ENCODE data around the gene SURF4.
A peak's percentile ranks its signal among the peaks of the same experiment; 100 is the strongest.

Gene SURF4

DNA sequence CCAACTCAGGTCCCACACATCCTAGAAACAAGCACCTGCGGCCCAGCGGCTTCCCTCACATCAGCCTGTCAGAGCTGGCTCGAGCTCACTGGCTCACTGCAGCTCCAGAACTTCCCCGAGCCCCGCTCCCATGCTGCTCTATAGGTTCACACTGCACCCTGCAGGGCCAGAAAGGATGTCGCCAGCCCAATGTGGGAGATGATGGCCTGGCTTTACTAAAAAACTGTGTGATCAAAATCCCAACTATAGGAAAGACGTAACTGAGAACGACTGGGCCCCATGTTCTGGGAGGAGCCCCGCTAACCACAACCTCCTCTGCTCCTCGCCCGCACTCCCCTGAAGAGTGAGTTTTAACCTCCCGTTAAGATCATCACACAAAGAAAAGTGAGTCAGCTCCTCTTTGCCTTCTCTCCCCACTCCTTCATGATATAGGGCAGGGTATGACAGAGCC is 4.6 kb downstream of the SURF4 start:
- DNase-seq, result no peak

DNA sequence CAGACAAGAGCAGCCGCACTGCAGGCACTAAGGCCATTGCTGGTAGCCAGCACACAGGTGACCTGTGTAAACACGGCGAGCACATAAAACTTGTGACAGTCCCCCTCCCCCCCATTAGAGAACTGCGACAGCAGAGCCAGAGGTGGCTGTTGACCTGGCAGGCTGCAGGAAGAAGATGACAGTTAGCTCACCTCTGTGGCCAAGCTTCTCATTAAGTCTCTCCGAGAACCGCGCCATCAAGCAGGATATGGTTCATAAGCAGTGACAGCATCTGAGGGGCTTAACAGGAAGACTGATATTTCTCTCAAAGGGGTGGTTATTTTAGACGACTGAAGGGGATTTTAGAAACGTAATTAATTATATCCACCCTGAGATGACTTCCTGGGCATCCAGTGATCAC is 5.2 kb downstream of the SURF4 start:
- DNase-seq, result no peak

DNA sequence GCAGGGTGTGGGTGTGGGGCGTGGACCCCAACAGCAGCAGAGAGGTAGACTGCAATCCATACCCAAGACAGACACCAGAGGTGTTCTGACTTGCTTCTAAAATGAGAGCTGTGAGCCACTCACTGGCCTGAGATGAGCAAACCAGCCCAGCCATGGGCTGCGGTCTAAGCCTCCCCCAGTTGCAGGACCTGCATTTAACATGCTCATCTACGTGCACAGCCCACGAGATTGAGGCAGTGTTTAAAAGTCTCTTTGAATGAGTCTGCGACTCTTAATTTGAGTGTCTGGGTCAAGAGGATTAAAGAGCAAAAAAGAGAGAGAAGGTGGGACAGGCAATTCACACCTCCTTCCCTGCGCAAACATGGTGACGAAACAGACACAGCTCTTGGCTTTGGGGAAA is 5.9 kb downstream of the SURF4 start:
- no peak for DNase-seq

DNA sequence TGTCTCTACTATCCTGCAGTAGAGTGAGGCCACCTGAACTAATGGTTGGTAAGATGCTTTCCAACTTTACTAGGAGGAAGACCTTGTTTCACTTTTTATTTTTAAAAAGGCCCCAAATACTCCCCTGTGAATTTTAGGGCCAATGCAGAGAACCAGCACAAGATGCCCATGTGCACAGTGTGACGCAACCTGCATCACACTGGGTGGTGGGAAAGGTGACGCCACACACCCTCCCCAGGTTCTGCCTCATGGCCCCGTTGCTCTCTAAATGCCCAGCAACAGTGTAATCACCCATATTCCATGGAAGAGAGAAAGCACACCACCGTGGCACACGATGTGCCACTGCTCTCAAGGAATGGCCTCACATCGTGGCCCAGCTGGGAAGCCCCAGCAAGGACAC is 6.4 kb downstream of the SURF4 start:
- no peak for DNase-seq

DNA sequence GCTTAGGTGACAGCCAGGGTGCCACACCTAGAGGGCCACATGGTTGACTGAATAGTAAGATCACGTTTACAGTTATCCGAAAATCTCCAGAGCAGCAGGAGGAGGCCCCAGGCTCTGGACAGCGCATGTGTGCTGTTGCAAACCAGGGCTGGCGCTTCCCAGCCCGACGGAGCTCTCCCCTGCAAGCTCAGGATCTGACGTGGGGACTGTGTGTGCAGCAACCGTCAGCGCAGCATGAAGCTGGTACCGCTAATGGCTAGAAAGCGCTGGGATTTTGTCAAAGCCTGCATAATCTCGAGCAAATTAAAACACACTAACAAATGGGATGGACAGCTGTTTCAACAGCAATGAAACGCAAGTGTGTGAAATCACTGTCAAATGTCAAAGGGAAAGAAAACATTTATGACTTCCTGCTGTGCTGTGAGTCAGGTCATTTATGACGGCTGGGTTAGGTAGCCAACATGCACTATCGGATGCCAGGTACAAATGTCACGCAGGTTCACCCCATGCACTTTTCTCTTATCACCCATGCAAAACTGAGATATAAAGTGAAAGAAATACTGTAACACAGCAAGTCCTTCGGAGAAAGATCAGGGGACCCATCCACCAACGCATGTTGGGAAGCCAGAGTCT is 7.5 kb downstream of the SURF4 start:
- no peak for DNase-seq

DNA sequence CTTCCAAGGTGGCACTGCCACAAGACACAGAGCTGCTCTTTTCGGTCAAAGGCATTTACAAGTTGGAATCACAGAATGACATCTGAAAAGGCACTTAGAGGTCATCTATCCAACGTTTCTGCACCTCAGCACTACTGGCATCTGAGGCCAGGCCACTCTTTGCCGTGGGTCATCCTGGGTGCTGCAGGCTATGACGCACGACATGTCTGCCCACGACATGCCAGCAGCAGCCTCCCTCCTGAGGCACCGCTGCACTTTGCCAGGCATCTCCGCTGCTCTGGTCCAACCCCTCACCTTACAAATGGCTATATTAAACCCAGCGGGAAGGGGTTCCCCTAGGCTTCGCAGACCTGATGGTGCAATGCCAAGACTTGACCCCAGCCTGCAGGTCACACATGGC is 8.1 kb downstream of the SURF4 start:
- no peak for DNase-seq

DNA sequence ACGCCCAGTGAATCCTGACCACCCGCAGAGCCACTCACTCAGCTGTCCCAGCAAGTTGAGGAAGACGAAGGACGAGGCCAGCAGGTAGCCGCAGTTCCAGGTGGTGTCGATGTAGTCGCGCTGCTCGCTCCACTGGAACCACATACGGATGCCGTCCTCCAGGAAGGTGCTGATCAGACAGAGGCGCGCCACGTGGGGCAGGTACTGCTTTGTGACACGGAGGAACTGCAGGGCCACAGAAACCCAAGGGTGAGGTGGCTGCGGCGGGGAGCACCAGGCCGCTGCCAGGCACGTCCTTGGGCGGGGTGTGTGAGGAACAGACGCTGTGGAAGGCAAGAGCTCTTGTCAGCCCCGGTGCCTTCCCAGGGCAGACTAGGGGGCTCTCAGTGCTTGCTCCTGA is 8.6 kb downstream of the SURF4 start:
- DNase-seq, result no peak

DNA sequence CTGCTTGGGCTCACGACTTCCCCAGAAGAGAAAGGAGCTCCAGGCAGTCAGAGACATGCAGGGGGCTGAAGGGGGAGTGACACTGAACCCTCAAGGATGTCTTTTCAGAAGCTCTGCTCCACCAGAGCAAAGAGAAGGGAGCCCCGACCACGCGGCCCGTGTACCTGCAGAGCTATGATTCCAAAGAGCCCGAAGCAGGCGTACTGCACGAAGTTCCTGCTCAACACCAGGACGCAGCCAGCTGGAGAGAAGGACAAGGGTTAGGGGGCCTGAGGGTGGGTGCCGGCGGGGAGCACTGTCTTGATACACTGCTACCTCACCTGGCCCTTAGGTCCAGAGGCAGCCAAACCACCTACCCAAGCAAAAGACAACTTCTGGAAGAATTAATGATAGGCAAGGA is 9.4 kb downstream of the SURF4 start:
- DNase-seq, result no peak

DNA sequence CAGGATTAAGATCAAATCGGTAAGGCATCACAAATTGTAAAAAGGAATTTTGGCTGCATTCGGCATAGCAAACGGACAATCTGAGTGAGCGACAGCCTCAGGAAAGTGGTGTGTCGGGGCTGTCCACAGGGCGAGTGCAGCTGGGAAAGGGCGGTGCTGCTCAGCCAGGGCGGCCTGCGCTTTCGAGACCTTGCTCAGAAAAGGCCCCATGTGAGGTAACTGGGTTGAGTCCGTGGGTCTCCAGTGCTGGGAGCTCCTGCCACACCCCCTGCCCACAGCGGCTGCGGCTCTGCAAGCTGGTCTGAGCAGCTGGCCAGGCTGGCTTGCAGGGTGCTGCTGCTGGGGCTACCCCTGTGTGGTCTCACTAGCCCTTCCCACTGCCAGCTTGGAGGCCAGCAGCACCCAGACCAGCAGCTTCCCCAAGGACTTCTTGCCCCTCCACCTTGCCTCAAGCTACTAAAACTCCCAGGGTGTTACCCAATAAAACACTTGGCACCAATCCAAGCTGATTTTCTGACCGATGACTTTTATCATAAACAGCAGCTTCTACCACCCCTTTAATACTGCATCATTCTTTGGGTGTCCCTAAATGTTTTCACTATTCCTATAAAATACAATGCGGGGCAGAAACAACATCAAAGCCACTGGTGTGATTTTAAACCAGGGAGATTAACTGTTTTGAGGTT is 13.4 kb downstream of the SURF4 start:
- DNase-seq, result no peak

DNA sequence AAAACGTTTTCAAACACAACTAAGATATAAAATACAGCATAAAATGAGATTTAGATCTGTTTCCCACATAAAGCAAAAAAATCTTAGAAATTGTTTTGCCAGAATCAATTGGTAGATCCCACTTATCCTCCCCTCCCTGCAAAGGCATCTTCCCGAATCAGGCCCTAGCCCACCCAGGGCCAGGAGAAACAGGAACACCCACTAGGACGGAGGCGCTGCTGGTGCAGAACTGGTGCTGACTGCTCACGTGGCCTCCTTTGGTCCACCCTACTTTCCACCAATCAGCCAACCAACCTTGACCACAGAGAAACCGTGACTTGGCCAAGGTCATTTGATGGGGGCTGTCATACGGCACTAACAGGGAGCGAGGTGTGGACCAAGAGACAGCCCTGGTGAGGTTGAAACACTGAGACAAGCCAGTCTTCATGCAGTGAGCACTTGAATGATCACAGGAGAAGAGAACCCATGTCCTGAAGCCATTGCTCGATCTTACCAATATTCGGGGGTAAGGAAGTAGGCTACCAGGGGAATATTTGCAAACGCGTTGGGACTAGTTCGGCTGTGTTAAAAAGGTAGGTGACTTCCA is 14.3 kb downstream of the SURF4 start:
- DNase-seq, result no peak

DNA sequence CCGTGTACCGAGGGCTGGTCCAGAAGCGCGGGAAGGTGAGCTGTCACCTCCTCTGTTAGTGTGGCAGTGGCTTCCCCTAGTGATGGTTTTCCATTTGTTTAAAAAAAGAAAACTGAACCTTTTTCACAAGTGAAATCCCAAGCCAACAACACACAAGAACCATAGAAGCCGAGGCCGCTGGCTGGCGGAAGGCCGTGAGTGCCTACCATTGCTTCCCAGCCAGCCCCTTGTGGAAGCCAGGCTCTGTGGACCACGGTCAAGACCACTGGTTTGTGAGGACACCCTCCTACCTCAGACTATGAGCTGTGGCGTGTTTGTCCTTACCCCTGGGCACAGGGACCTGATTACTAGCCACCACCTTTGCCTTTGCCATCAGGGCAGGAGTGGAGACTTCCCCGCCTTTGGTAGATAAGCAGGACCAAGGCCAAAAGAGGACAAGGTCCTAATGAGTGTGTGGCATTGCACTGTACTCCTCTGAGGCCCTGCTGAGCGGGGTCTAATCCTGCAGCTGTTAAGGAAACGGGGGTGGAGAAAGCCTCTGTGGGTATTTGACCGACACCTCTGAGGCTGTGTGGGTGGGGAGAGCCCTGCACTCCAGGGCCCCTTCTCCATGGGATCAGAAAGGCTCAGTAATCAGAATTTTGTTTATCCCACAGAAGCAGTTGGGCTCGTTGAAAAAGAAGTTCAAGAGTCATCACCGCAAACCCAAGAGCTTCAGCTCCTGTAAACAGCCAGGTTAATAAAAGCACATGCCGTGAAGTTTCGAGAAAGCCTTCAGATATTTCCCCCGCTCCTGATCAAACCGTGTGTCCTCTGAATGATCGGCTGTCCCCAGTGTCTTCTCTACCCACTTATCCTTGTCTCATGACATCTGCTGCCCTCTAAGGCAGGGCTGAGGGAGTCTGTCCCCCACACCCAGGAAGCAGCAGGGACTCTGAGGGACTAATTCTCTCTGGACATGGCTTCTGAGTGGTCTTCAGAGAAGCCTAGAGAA is 15.2 kb downstream of the SURF4 start:
- no peak for DNase-seq

DNA sequence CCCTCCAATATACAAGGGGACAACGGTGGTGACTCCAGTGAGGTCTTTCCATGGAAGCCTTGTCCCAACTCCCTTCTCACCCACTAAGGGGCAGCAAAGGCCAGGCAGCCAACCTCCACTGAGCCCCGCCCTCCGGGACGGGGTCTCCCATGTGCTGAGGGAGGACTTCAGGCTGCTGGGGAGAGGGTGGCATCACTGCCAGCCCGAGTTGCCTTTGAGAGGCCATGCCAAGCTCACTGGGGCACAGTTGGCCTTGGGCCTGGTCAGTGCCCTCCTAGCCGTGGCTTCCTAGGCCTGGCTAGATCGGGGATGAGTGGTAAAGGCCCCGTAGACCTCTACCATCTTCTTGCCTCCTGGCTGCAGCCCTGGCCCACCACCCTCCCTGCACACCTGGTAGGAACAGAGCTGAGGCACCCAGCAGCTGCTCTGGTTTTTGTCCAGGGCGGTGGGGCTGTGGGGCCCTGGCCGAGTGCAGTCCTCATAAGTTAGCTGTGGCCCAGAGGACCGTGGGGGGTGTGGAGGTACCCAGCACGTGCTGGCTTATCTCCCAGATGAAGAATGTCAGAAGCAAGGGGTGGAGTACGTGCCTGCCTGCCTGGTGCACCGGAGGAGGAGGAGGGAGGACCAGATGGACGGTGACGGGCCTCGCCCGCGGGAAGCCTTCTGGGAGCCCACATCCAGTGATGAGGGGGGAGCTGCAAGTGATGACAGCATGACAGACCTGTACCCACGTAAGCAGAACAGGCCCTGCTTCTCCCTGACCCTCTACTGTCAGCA is 16.3 kb downstream of the SURF4 start:
- DNase-seq, result peak; percentile 72

DNA sequence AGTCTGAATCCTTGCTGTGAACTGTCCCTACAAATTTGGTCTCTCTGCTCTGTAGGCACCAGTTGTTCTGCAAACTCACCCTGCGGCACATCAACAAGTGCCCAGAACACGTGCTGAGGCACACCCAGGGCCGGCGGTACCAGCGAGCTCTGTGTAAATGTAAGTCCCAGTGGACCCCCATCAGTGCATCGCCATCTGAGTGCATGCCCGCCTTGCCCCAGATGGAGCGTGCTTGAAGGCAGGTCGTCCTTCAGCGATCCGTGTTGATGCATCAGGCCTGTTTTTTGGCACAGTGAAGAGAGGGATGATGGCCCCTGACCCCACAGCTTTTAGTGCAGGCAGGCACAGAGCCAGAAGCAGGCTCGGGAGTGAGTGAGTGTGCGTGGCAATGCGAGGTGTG is 18.2 kb downstream of the SURF4 start:
- DNase-seq, result no peak

DNA sequence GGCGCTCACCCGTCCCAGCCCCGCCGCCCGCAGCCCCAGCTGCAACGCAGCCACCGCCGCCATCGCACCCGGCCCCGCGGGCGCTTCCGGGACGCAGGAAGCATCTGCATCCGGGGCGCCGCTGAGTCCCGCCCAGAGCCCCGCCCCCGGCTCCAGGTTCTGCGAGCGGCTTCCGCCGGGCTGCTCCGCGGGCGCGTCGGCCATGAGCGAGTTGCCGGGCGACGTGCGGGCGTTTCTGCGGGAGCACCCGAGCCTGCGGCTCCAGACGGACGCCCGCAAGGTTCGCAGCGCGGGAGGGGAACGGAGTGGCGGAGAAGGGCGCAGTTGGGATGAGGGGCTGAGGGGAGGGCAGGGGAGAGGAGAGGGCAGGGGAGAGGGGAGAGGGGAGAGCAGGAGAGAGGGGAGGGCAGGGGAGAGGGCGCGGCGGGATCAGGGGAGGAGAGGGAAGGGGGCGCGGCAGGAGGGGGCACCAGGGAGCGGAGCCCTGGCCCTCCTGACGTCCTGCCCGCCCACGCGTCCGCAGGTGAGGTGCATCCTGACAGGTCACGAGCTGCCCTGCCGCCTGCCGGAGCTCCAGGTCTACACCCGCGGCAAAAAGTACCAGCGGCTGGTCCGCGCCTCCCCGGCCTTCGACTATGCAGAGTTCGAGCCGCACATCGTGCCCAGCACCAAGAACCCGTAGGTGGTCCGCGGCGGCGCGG is 19.3 kb downstream of the SURF4 start, which contains the start of the genes SURF1 and SURF2:
Gene SURF1, minus strand, starts transcription at position 97 of the 701 bp plus-strand sequence. Its CDS starts 34 bp downstream, at position 63.
Gene SURF2, plus strand, starts transcription at position 160 of the 701 bp plus-strand sequence. Its CDS starts 43 bp downstream, at position 203.
- DNase-seq, result peak; percentile 83

DNA sequence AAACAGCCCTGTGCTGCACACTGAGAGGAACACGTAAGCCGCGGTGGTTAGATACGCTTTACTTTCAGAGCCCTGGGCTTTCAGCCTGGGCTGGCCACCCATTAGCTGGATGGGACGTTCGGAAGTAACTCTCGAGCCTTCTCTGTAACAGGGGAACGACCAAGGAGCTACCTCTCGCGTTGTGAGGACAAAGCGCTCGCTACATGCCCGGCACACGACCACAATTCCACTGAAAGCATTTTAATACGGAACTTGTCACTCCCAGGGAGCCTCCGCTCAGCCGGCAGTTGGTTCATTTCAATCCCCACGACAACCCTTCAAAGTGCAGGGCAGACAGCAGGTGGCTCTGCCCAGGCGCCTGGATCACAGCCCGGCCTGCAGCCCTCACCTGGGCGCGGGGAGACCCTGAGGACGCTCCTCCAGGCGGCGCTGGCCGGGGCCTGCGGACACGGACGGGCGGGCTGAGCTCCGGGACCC is 19.9 kb downstream of the SURF4 start:
- peak; percentile 67 for DNase-seq

DNA sequence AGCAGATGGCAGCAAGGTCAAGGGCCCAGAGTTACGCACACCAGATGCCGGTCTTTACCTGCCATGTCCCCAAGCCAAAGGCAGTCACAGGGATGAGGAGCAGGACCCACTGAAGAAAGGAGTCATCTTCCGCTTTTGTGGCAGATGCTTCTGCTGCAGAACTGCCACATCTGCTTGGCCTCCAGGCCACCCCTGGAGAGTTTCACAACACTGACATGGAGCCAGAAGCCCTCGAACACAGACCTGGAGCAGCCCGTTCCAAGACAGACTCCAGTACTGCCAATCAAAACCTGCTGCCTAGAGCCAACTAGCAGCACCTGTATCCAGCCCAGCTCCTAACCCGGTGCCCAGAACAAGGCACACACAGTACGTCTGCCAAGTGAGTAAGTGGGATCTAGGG is 21.1 kb downstream of the SURF4 start:
- no peak for DNase-seq

DNA sequence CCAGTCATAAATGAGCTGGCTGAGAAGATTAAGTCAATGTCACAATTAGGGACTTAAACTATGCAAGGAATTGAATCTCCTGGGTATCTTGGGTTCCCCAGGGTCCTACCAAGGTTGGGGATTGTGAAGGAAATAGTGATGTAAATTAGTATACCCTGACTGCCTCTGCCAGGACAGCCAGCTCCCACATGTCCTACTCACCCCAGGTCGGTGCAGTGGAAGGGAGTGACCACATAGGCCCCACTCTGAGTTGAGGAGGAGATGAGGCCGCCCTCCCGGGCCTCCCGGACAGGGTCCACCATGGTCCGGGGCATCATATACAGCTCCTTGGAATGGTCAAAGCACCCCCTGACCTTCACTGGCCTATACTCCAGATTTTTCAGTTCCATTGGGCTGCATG is 22.3 kb downstream of the SURF4 start:
- no peak for DNase-seq

DNA sequence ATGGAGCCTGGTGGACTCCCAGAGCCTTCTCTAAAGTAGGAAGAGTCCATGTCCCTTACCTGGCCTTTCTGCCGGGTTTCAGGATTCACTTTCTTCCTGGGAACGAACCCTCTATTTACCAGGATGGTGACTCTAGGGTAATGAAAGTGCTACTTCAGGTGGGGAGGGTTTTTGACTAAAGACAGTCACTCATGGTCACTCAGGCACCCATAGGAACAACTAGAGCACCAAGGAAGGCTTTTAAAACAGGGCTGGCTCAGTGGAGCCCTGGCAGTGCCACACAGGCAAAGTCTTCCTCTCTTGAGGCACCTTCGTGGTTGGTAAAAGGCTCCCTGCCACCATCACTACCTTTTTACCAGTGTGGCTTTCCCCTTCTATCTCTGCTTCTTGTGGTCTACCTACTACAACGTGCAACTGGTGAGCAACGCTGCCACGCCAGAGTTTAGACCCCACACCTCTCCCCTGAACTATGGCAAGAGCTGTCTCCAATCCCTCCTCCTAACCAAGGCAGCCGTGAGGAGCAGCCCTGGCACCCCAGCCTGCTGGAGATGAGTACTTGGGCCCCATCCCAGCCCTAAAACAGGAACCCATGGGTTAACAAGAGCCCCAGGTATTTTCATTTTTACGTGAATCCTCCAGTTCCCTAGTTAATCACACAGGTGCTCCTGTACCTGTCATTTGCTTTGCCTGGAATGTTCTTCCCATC is 23.1 kb downstream of the SURF4 start:
- DNase-seq, result no peak

DNA sequence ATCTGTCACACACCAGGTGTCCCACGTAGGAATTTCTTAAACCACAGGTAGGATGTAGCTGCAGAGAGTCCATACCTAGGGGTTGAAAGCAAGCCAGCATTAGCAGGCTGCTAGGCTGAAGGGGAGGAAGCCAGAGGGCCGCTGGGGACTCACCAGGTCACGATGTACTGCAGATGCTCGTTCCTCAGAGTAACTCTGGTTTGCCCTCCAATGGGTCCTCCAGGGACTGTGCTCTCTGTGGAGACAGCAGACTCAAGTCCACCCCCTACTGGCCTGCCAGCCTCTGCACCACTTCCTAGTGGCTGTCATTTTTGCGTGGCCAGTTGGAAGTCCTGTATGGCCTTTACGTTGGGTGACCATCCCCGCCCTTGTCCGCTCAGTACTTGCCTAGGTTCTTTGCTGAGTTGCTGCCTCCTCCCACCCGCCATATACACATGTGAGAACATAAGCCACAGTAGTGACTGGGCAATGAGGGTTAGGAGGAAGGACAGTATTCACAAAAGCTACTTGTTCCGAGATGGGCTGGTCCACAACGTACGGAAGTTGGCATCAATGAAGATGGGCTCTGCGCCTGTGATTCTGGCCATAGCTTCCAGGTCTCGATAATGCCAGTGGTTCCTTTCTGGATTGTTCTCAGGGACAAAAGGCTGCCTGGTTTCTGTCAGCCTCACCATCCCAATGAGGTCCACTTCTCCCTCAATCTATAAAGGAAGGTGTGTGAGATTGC is 23.8 kb downstream of the SURF4 start:
- DNase-seq, result peak; percentile 45

DNA sequence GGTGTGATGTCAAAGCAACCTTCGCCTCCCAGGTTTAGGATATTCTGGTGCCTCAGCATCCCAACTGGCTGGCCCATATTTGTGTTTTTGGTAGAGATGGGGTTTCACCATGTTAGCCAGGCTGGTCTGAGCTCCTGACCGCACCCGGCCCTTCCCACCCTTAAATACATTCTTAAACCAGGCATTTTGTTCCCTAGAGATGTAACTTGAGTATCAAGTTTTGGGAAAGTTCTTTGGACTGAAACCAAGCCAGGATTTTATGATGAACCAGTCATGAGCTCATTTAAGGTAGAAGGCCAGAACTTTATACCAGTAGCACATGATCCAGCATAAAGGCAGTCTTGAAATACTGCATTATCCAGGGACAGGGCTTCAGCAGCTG is 24.3 kb downstream of the SURF4 start:
- DNase-seq, result no peak
